RWPE2 (cell line): ENCODE data around the gene SMC6.
A peak's percentile ranks its signal among the peaks of the same experiment; 100 is the strongest.

Source experiments
- ATAC-seq: fragments of 200-7000 bp; cut with Tn5 transposase; 3 replicates; pipeline ENCODE4 v1.9.1; 2021; ENCODE audit warnings: low read depth
- DNase-seq: peaks from one replicate; pipeline ENCODE4 v3.0.0-alpha.2; 2020; ENCODE audit warnings: low spot score
- H3K27ac ChIP-seq: fragments of 450-650 bp; 2 replicates; pipeline ENCODE4 v1.5.1; 2017; ENCODE audit warnings: mild to moderate bottlenecking; ENCODE audit not compliant: poor library complexity, severe bottlenecking
- H3K27me3 ChIP-seq: fragments of 250-450 bp; sonication (Bioruptor Pico); 2 replicates; pipeline ENCODE4 v1.5.1; 2021; ENCODE audit warnings: mild to moderate bottlenecking, moderate library complexity; ENCODE audit not compliant: insufficient read depth, poor library complexity, severe bottlenecking
- H3K36me3 ChIP-seq: fragments of 250-450 bp; sonication (Bioruptor Pico); 2 replicates; pipeline ENCODE4 v1.5.1; 2020; ENCODE audit warnings: low read depth, mild to moderate bottlenecking, moderate library complexity
- H3K4me1 ChIP-seq: fragments of 250-450 bp; sonication (Bioruptor Pico); 2 replicates; pipeline ENCODE4 v1.5.1; 2021; ENCODE audit warnings: mild to moderate bottlenecking, moderate library complexity; ENCODE audit not compliant: insufficient read depth, poor library complexity, severe bottlenecking
- H3K4me3 ChIP-seq: fragments of 250-450 bp; sonication (Bioruptor Pico); 2 replicates; pipeline ENCODE4 v1.5.1; 2021; ENCODE audit warnings: mild to moderate bottlenecking, moderate library complexity; ENCODE audit not compliant: severe bottlenecking
- H3K9me3 ChIP-seq: fragments of 250-450 bp; sonication (Bioruptor Pico); 2 replicates; pipeline ENCODE4 v1.5.1; 2021; ENCODE audit warnings: mild to moderate bottlenecking, moderate library complexity; ENCODE audit not compliant: severe bottlenecking
- CTCF ChIP-seq: fragments of 450-650 bp; IDR thresholded peaks from one replicate; pipeline ENCODE4 v1.5.1; 2017; ENCODE audit warnings: mild to moderate bottlenecking, moderate library complexity; ENCODE audit not compliant: poor library complexity, severe bottlenecking

Gene SMC6

DNA sequence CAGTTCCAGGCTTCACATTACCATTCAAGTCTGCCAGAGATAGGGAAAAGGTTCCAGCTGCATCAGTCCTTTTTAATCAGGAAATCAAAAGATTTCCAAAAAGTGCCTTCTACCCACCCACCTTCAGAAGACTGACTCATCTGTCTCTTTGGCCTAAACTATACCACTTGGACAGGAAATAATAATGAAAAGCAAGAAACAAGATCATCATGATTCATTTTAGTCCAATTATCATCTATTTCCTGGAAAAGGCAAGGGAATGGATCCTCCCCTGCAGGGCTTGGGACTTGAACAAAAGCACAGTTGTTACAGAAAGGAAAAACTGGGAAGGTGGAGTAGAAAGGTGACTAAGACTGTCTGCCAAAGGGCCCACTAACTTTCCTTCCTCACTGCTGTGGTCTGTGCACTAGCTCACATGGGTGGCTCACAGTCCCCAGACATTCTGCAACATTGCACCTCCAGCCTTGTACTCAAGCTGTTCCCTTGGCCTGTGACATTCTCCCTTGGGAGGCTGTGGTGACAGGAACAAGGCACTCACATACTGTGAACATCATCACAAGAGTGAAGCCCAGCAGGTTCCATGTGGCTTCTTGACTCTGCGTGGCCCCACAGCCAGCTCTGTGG, 137.8 kb downstream of the SMC6 start:
- peaks cover 23% of the 10 kb centered on the region for H3K4me1 ChIP-seq
- TF ChIP-seq CTCF: no peak
- H3K27me3 ChIP-seq: no peaks in the 10 kb centered on the region
- ATAC-seq: peak; percentile 82
- H3K36me3 ChIP-seq: no peaks in the 10 kb centered on the region
- no peaks in the 10 kb centered on the region for H3K9me3 ChIP-seq
- no peak for DNase-seq
- no peak overlapping the region for H3K4me3 ChIP-seq
- peak overlapping the region; percentile 78 for H3K27ac ChIP-seq

- Histone ChIP-seq H3K4me3 (no peak overlapping the region), H3K9me3 (no peaks in the 10 kb centered on the region), H3K4me1 (peaks cover 17% of the 10 kb centered on the region), H3K27ac (peak overlapping the region; percentile 78), H3K27me3 (no peaks in the 10 kb centered on the region), H3K36me3 (no peaks in the 10 kb centered on the region)
- ATAC-seq (no peak), DNase-seq (no peak)
- TF ChIP-seq CTCF: no peak
These were observed 138.5 kb downstream of the SMC6 start for GRCh38 chr2:17615147-17615546.

DNA sequence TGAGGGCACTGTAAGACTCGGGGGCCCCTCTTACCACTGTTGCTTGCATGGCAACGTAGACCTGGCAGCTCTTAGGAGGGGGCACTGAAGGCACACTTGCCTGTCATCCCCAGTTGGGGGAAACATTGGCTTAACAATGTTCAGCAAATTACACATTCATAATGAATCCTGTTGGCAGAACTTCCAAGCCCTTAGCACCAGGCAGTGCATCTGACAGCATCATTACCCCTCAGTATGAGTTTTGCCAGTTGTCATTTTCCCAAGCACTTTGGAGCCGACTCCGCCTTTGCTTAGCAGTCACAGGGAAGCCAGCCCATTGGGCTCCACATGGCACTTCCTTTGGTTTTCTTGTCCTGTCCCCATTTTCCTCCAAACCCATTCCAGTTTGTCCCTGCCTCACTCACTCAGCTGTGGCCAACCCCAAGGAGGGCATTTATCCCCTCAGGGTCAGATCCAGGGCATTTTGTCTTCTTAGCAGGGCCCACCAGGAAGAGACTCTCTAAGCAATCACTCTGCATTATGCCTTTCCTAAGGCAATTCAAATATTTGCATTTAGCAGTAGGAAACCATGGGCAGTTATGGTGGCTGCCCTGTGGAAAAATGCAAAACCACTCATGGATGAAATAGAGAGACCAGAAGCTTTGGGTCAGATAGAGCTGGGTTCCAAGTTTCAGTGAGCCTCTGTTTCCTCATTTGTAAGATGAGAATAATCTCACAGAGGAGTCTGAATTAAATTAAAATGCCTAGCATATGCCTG, 139.3 kb downstream of the SMC6 start:
- no peak for TF ChIP-seq CTCF
- Histone ChIP-seq H3K27ac (peak overlapping the region; percentile 78), H3K27me3 (no peaks in the 10 kb centered on the region), H3K4me3 (no peak overlapping the region), H3K4me1 (peaks cover 12% of the 10 kb centered on the region), H3K36me3 (no peaks in the 10 kb centered on the region), H3K9me3 (no peaks in the 10 kb centered on the region)
- DNase-seq (no peak), ATAC-seq (no peak)
